Vagina (tissue), 2 donors: Measurements from ENCODE around the gene TSPAN9. TPM values are rescaled to one million over a fixed set of nuclear protein-coding genes. Genes with fewer than 3 reads are reported as not detected.

Experiments used
- DNase-seq, 2 donors: peaks; one replicate each; pipeline ENCODE4 v3.0.0-alpha.2; 2017; ENCODE audit errors: extremely low spot score in 2 of 2
- H3K27ac ChIP-seq: fragments of 200-600 bp; sonication (generic); one replicate; pipeline ENCODE4 v1.5.1; 2019
- H3K27me3 ChIP-seq: fragments of 200-600 bp; sonication (generic); one replicate; pipeline ENCODE4 v1.5.1; 2019
- H3K36me3 ChIP-seq, 2 donors: fragments of 200-600 bp; sonication (generic); one replicate each; pipeline ENCODE4 v1.5.1; 2017 to 2019
- H3K4me1 ChIP-seq: fragments of 200-600 bp; sonication (generic); one replicate; pipeline ENCODE4 v1.5.1; 2019
- H3K4me3 ChIP-seq, 2 donors: fragments of 200-600 bp; sonication (generic); 1 replicate in 1 of 2; 2 replicates in 1 of 2; pipeline ENCODE4 v1.5.1; 2016 to 2019
- H3K9me3 ChIP-seq: fragments of 200-600 bp; sonication (generic); one replicate; pipeline ENCODE4 v1.5.1; 2019
- CTCF ChIP-seq, 3 experiments: fragments of 450-650 bp in 2 of 3; fragments of 200-600 bp in 1 of 3; sonication (generic) in 1 of 3; IDR thresholded peaks; one replicate each; pipeline ENCODE4 v1.5.1; 2017 to 2019; ENCODE audit warnings: antibody characterized with exemption in 3 of 3, mild to moderate bottlenecking in 2 of 3, moderate library complexity in 2 of 3
- POLR2A ChIP-seq, 2 donors: fragments of 450-650 bp; IDR thresholded peaks; one replicate each; pipeline ENCODE4 v1.6.1; 2017; ENCODE audit warnings: antibody characterized with exemption in 2 of 2, mild to moderate bottlenecking in 2 of 2, moderate library complexity in 2 of 2
- POLR2AphosphoS5 ChIP-seq, 2 donors: sonication (generic); formaldehyde crosslinking; IDR thresholded peaks; one replicate each; pipeline ENCODE4 v1.9.0; 2017; ENCODE audit warnings: antibody characterized with exemption in 2 of 2, mild to moderate bottlenecking in 2 of 2, low read depth in 1 of 2; ENCODE audit not compliant: insufficient read depth in 1 of 2
- intact Hi-C: fragments of 100-400 bp; cut with DNase I; formaldehyde crosslinking; loops from one replicate; pipeline ENCODE4 v1.15.1; 2023
- total RNA-seq: library from RNA; depleted of rRNA; stranded (reverse); fragments of >200 nt; gene quantifications from one replicate; pipeline ENCODE4 v1.2.3, GENCODE V29; 2016

TSPAN9 gene
- total RNA-seq, 1 donor from 2014 or later: 32.2 TPM

- Histone ChIP-seq H3K27ac (no peak overlapping the region), H3K36me3 (no peaks in the 10 kb centered on the region), H3K9me3 (no peaks in the 10 kb centered on the region), H3K4me1 (no peaks in the 10 kb centered on the region), H3K27me3 (no peaks in the 10 kb centered on the region), H3K4me3 (no peak overlapping the region)
- intact Hi-C loops: no loop called here
- TF ChIP-seq POLR2AphosphoS5 (IDR thresholded peaks at IDR 0.05; ENCODE audit: insufficient read depth in 1 of 2, low read depth in 1 of 2): no peak
- TF ChIP-seq POLR2A (IDR thresholded peaks at IDR 0.05): no peak
- TF ChIP-seq CTCF (IDR thresholded peaks at IDR 0.05): no peak
- no peak for DNase-seq
Observed at GRCh38 chr12:3321881-3322280, 244.7 kb downstream of the TSPAN9 start.

- DNase-seq: no peak
- intact Hi-C loops: no loop called here
- H3K27me3 ChIP-seq: no peaks in the 10 kb centered on the region
Observed at GRCh38 chr12:3323002-3323685, 246.0 kb downstream of the TSPAN9 start.

DNA sequence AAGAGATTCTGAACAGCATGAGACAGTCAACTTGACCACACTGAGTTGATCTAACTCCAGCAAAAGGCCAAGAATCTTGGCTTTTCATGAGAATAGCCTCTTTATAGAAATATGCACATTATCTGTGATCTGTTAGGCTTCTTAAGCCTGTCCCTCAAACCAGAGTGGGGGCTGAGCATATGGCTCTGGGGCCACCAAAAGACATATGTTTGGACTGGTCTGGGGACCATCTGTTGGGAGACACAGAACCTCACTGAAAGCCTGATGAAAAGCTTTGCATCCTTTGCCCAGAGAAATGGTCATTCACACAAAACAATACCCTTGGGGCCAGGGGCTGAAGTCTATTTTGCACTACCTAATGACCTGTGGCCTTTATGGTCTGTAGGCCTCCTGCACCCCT is 248.6 kb downstream of the TSPAN9 start:
- Histone ChIP-seq H3K4me1 (no peaks in the 10 kb centered on the region), H3K27me3 (no peaks in the 10 kb centered on the region), H3K9me3 (no peaks in the 10 kb centered on the region), H3K36me3 (no peaks in the 10 kb centered on the region), H3K4me3 (no peak overlapping the region), H3K27ac (no peak overlapping the region)
- TF ChIP-seq POLR2AphosphoS5 (IDR thresholded peaks at IDR 0.05; ENCODE audit: insufficient read depth in 1 of 2, low read depth in 1 of 2) (no peak), CTCF (IDR thresholded peaks at IDR 0.05) (no peak), POLR2A (IDR thresholded peaks at IDR 0.05) (no peak)
- DNase-seq: no peak
- intact Hi-C loops: no loop called here

More at GRCh38 chr12:3323002-3323685, 246.0 kb downstream of the TSPAN9 start:
- H3K36me3 ChIP-seq: no peaks in the 10 kb centered on the region
- H3K27ac ChIP-seq: no peak overlapping the region
- H3K4me3 ChIP-seq: no peak overlapping the region
- TF ChIP-seq POLR2A (IDR thresholded peaks at IDR 0.05) (no peak), CTCF (IDR thresholded peaks at IDR 0.05) (no peak), POLR2AphosphoS5 (IDR thresholded peaks at IDR 0.05; ENCODE audit: insufficient read depth in 1 of 2, low read depth in 1 of 2) (no peak)
- H3K9me3 ChIP-seq: no peaks in the 10 kb centered on the region
- H3K4me1 ChIP-seq: no peaks in the 10 kb centered on the region

DNA sequence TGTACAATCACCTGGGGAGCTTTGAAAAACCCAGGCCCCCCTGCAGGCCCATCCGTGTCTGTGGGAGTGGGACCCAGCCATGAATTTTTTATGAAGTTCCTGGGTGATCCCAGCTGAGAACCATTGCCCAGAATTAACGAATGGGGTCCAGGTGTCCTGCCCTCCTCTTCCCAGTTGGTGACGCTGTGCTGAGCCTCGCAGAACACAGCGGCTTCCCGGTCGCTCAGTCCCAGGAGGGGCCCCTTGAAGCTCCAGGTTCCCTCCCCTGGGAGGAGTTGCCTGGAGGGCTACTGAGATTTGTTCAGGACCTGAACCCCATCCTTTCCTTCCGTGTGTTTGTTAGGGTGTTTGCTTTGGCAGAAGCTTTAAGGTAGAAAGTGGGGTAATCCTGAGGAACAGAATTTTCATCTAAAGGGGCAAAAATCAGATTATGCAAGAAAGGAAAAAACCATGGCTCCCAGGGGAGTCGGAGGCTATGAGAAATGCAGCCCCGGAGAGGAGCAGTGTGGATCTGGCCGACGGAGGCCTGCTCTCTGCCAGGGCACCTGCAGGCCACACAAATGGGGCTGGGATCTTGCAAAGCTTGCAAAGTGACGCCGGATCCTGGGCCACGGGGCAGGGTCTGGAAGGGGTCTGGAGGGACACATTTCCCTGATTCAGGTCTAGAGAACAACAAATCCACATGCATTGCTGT is 249.1 kb downstream of the TSPAN9 start:
- intact Hi-C loops: no loop called here

More for the DNA sequence above, 249.1 kb downstream of the TSPAN9 start:
- Histone ChIP-seq H3K27ac (no peak overlapping the region), H3K36me3 (no peaks in the 10 kb centered on the region), H3K4me3 (no peak overlapping the region), H3K27me3 (no peaks in the 10 kb centered on the region), H3K4me1 (no peaks in the 10 kb centered on the region), H3K9me3 (no peaks in the 10 kb centered on the region)
- no peak for TF ChIP-seq POLR2A (IDR thresholded peaks at IDR 0.05)
- no peak for TF ChIP-seq POLR2AphosphoS5 (IDR thresholded peaks at IDR 0.05; ENCODE audit: insufficient read depth in 1 of 2, low read depth in 1 of 2)
- TF ChIP-seq CTCF (IDR thresholded peaks at IDR 0.05): no peak
- DNase-seq: no peak
